DOHH2 (cell line): ENCODE data around the gene UPF3A.

ENCODE experiments used
- H3F3A ChIP-seq: fragments of 200-600 bp; sonication (generic), shearing (Covaris generic); 2 replicates; pipeline ENCODE4 v1.6.0; 2016; ENCODE audit warnings: antibody characterized with exemption, mild to moderate bottlenecking; ENCODE audit not compliant: control insufficient read depth, insufficient read depth
- H3K27ac ChIP-seq: fragments of 200-600 bp; sonication (generic); 2 replicates; pipeline ENCODE4 v1.5.1; 2014; ENCODE audit warnings: low read depth, mild to moderate bottlenecking, low read length, moderate library complexity
- H3K27me3 ChIP-seq: fragments of 200-600 bp; sonication (generic); 2 replicates; pipeline ENCODE4 v1.6.1; 2014; ENCODE audit warnings: mild to moderate bottlenecking, low read length, mixed read lengths; ENCODE audit not compliant: control insufficient read depth
- H3K36me3 ChIP-seq: fragments of 200-600 bp; sonication (generic); 2 replicates; pipeline ENCODE4 v1.6.1; 2014; ENCODE audit warnings: mild to moderate bottlenecking, low read length, moderate library complexity, mixed read lengths; ENCODE audit not compliant: control insufficient read depth
- H3K4me1 ChIP-seq: fragments of 200-600 bp; sonication (generic); 2 replicates; pipeline ENCODE4 v1.6.1; 2014; ENCODE audit warnings: mild to moderate bottlenecking, low read length, mixed read lengths; ENCODE audit not compliant: control insufficient read depth
- H3K4me2 ChIP-seq: fragments of 200-600 bp; sonication (generic); 2 replicates; pipeline ENCODE4 v1.6.0; 2014; ENCODE audit warnings: mild to moderate bottlenecking, low read length, moderate library complexity
- H3K4me3 ChIP-seq: fragments of 200-600 bp; sonication (generic); 2 replicates; pipeline ENCODE4 v1.5.1; 2014; ENCODE audit warnings: mild to moderate bottlenecking, low read length, mixed read lengths
- H3K79me2 ChIP-seq: fragments of 200-600 bp; sonication (generic); 2 replicates; pipeline ENCODE4 v1.6.1; 2014; ENCODE audit warnings: mild to moderate bottlenecking, low read length, mixed read lengths; ENCODE audit not compliant: control insufficient read depth
- H3K9me2 ChIP-seq: fragments of 200-600 bp; sonication (generic); replicated peaks from 2 replicates; pipeline ENCODE4 v1.6.1; 2014; ENCODE audit warnings: mild to moderate bottlenecking, low read length, mixed read lengths; ENCODE audit not compliant: control insufficient read depth
- H3K9me3 ChIP-seq: fragments of 200-600 bp; sonication (generic); 2 replicates; pipeline ENCODE4 v1.6.1; 2014; ENCODE audit warnings: antibody characterized with exemption, low read length, mixed read lengths; ENCODE audit not compliant: control insufficient read depth, insufficient read depth
- H4K20me1 ChIP-seq: fragments of 200-600 bp; sonication (generic); 2 replicates; pipeline ENCODE4 v1.6.0; 2014; ENCODE audit warnings: low read depth, mild to moderate bottlenecking, antibody characterized with exemption, low read length, moderate library complexity; ENCODE audit not compliant: control insufficient read depth, insufficient read depth
- CTCF ChIP-seq: fragments of 200-600 bp; sonication (generic); IDR thresholded peaks from one replicate; pipeline ENCODE4 v1.5.1; 2014; ENCODE audit warnings: antibody characterized with exemption, mild to moderate bottlenecking, low read depth, low read length; ENCODE audit not compliant: poor library complexity, severe bottlenecking
- EZH2phosphoT487 ChIP-seq: fragments of 200-600 bp; sonication (generic); IDR thresholded peaks from 2 replicates; pipeline ENCODE4 v1.6.1; 2017; ENCODE audit warnings: borderline replicate concordance, mild to moderate bottlenecking, antibody characterized with exemption, low read length, moderate library complexity, mixed read lengths

The UPF3A gene

GRCh38 chr13:114298866-114299265 lies 17.5 kb downstream of the UPF3A start:
- Histone ChIP-seq H3K36me3 (peaks cover 75% of the 10 kb centered on the region), H3K79me2 (peaks cover 27% of the 10 kb centered on the region), H3K4me3 (no peak overlapping the region), H3K27me3 (no peaks in the 10 kb centered on the region), H3K9me3 (no peaks in the 10 kb centered on the region), H3K27ac (no peak overlapping the region), H3F3A (no peaks in the 10 kb centered on the region), H4K20me1 (no peaks in the 10 kb centered on the region), H3K4me1 (peaks cover 15% of the 10 kb centered on the region), H3K9me2 (no peaks in the 10 kb centered on the region), H3K4me2 (no peak overlapping the region)
- TF ChIP-seq EZH2phosphoT487 (no peak), CTCF (no peak)

- H3K9me2 ChIP-seq: no peaks in the 10 kb centered on the region
- H3F3A ChIP-seq: no peaks in the 10 kb centered on the region
- peaks cover 15% of the 10 kb centered on the region for H3K4me1 ChIP-seq
- no peaks in the 10 kb centered on the region for H3K27me3 ChIP-seq
- H3K4me3 ChIP-seq: no peak overlapping the region
- no peak overlapping the region for H3K27ac ChIP-seq
- no peaks in the 10 kb centered on the region for H3K9me3 ChIP-seq
- TF ChIP-seq EZH2phosphoT487 (no peak), CTCF (no peak)
- H4K20me1 ChIP-seq: no peaks in the 10 kb centered on the region
- H3K36me3 ChIP-seq: peaks cover 79% of the 10 kb centered on the region
- peaks cover 23% of the 10 kb centered on the region for H3K79me2 ChIP-seq
- H3K4me2 ChIP-seq: no peak overlapping the region
These were observed 18.4 kb downstream of the UPF3A start for GRCh38 chr13:114299604-114300305.

GRCh38 chr13:114303700-114304327 lies 22.4 kb downstream of the UPF3A start:
- Histone ChIP-seq H3K4me1 (no peaks in the 10 kb centered on the region), H3K27me3 (no peaks in the 10 kb centered on the region), H3F3A (peaks cover 4% of the 10 kb centered on the region; the same call in 1 of the 2 replicates), H4K20me1 (no peaks in the 10 kb centered on the region), H3K9me2 (no peaks in the 10 kb centered on the region), H3K4me2 (no peak overlapping the region), H3K79me2 (peaks cover 7% of the 10 kb centered on the region; the same call in 1 of the 2 replicates), H3K36me3 (peaks cover 65% of the 10 kb centered on the region), H3K4me3 (no peak overlapping the region), H3K27ac (no peak overlapping the region), H3K9me3 (no peaks in the 10 kb centered on the region)
- TF ChIP-seq CTCF (no peak), EZH2phosphoT487 (no peak)
